Upper lobe of left lung (tissue), 6 donors: ENCODE data around the gene PREB. TPM values are rescaled to one million over a fixed set of nuclear protein-coding genes. Genes with fewer than 3 reads are reported as not detected.

Experiments
- ATAC-seq, 2 donors: fragments of 200-7000 bp; cut with Tn5 transposase; one replicate each; pipeline ENCODE4 v1.9.1; 2022; ENCODE audit warnings: mild to moderate bottlenecking in 2 of 2, moderate library complexity in 2 of 2; ENCODE audit not compliant: low FRiP score in 2 of 2
- DNase-seq, 2 donors: peaks; one replicate each; pipeline ENCODE4 v3.0.0-alpha.2; 2019 to 2020
- H3K27ac ChIP-seq, 4 donors: fragments of 200-600 bp; sonication (generic); one replicate each; pipeline ENCODE4 v1.5.1; 2016 to 2019
- H3K27me3 ChIP-seq, 4 donors: fragments of 200-600 bp; sonication (generic); one replicate each; pipeline ENCODE4 v1.5.1; 2017 to 2019
- H3K36me3 ChIP-seq, 4 donors: fragments of 200-600 bp; sonication (generic); one replicate each; pipeline ENCODE4 v1.5.1; 2016 to 2019
- H3K4me1 ChIP-seq, 4 donors: fragments of 200-600 bp; sonication (generic); one replicate each; pipeline ENCODE4 v1.5.1; 2018 to 2019
- H3K4me3 ChIP-seq, 4 donors: fragments of 200-600 bp; sonication (generic); one replicate each; pipeline ENCODE4 v1.5.1; 2017 to 2019; ENCODE audit warnings: mild to moderate bottlenecking in 2 of 4, moderate library complexity in 1 of 4
- H3K9me3 ChIP-seq, 4 donors: fragments of 200-600 bp; sonication (generic); one replicate each; pipeline ENCODE4 v1.5.1; 2018 to 2019
- EP300 ChIP-seq, 4 donors: sonication (generic); formaldehyde crosslinking; IDR thresholded peaks; one replicate each; pipeline ENCODE4 v1.5.1; 2017; ENCODE audit warnings: antibody characterized with exemption in 4 of 4, control low read depth in 2 of 4
- POLR2A ChIP-seq, 4 donors: fragments of 450-650 bp; IDR thresholded peaks; one replicate each; pipeline ENCODE4 v1.5.1; 2016 to 2017; ENCODE audit warnings: antibody characterized with exemption in 4 of 4, mild to moderate bottlenecking in 2 of 4
- POLR2AphosphoS5 ChIP-seq, 2 donors: sonication (generic); formaldehyde crosslinking; IDR thresholded peaks; one replicate each; pipeline ENCODE4 v1.5.1; 2017; ENCODE audit warnings: antibody characterized with exemption in 2 of 2
- WGBS, 2 donors: methylation state at CpG; one replicate each; pipeline ENCODE4 v1.1.5; 2017 to 2018; 5-methylcytosine and 5-hydroxymethylcytosine counted together
- total RNA-seq, 6 donors: library from RNA; depleted of rRNA in 4 of 6; stranded (reverse); fragments of >200 nt in 4 of 6; gene quantifications; one replicate each; pipeline versions ENCODE4 v1.1.0 to v1.2.1, GENCODE V29; 2016 to 2021
- TF ChIP-seq, protein P1 (sequence below), 6 experiments: fragments of 450-650 bp in 4 of 6; fragments of 200-600 bp in 2 of 6; sonication (generic) in 2 of 6; IDR thresholded peaks; one replicate each; pipeline ENCODE4 v1.5.1; 2016 to 2019; ENCODE audit warnings: antibody characterized with exemption in 6 of 6
- donor health status: DM: no; HTN: no; CAD: no; lungs with moderate emphysema.
- donor health status: DM: no; HTN: yes; CAD: no; lungs with severe emphysema.

Gene PREB
- total RNA-seq, 6 donors from 2014 or later = 45.7 to 102 (median 66.0) TPM

DNA sequence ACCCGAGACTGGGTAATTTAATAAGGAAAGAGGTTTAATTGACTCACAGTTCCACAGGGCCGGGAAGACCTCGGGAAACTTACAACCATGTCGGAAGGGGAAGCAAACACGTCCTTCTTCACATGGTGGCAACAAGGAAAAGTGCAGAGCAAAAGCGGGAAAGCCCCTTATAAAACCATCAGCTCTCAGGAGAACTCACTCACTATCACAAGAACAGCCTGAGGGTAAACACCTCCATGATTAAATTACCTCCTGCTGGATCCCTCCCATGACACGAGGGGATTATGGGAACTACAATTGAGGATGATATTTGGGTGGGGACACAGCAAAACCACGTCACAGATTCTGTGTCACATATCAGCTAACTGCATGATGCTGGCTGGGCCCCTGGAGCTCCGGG is 25.8 kb upstream of the PREB start:
- H3K36me3 ChIP-seq = no peaks in the 10 kb centered on the region
- H3K4me3 ChIP-seq = no peak overlapping the region
- DNase-seq (no peak), ATAC-seq (no peak)
- H3K27me3 ChIP-seq = no peaks in the 10 kb centered on the region
- WGBS, 2 donors = 78 to 83% methylated on average over 9 of the region's 9 CpGs
- TF ChIP-seq POLR2AphosphoS5 (IDR thresholded peaks at IDR 0.05) (no peak), EP300 (IDR thresholded peaks at IDR 0.05) (no peak), POLR2A (IDR thresholded peaks at IDR 0.05) (no peak)
- TF ChIP-seq, protein P1, sequence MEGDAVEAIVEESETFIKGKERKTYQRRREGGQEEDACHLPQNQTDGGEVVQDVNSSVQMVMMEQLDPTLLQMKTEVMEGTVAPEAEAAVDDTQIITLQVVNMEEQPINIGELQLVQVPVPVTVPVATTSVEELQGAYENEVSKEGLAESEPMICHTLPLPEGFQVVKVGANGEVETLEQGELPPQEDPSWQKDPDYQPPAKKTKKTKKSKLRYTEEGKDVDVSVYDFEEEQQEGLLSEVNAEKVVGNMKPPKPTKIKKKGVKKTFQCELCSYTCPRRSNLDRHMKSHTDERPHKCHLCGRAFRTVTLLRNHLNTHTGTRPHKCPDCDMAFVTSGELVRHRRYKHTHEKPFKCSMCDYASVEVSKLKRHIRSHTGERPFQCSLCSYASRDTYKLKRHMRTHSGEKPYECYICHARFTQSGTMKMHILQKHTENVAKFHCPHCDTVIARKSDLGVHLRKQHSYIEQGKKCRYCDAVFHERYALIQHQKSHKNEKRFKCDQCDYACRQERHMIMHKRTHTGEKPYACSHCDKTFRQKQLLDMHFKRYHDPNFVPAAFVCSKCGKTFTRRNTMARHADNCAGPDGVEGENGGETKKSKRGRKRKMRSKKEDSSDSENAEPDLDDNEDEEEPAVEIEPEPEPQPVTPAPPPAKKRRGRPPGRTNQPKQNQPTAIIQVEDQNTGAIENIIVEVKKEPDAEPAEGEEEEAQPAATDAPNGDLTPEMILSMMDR (IDR thresholded peaks at IDR 0.05) = no peak
- no peak overlapping the region for H3K27ac ChIP-seq
- no peaks in the 10 kb centered on the region for H3K9me3 ChIP-seq
- H3K4me1 ChIP-seq = no peaks in the 10 kb centered on the region

- 83% methylated on average over 6 of the region's 6 CpGs; no CpG with 5 or more reads in 1 of the 2 donors for WGBS, 2 donors
- no peaks in the 10 kb centered on the region for H3K4me1 ChIP-seq
- no peak overlapping the region for H3K4me3 ChIP-seq
- DNase-seq = no peak
- TF ChIP-seq POLR2AphosphoS5 (IDR thresholded peaks at IDR 0.05) (no peak), POLR2A (IDR thresholded peaks at IDR 0.05) (no peak), EP300 (IDR thresholded peaks at IDR 0.05) (no peak)
- TF ChIP-seq, protein P1 (IDR thresholded peaks at IDR 0.05) = no peak
- no peaks in the 10 kb centered on the region for H3K9me3 ChIP-seq
- no peak for ATAC-seq
- no peaks in the 10 kb centered on the region for H3K27me3 ChIP-seq
- H3K27ac ChIP-seq = no peak overlapping the region
- no peaks in the 10 kb centered on the region for H3K36me3 ChIP-seq
These were observed 24.8 kb upstream of the PREB start for GRCh38 chr2:27159271-27159670.

- H3K27ac ChIP-seq = no peak overlapping the region
These were observed 24.0 kb upstream of the PREB start for GRCh38 chr2:27158468-27158867.

GRCh38 chr2:27155069-27155520 is 20.7 kb upstream of the PREB start:
- Histone ChIP-seq H3K9me3 (no peaks in the 10 kb centered on the region), H3K27ac (no peak overlapping the region), H3K36me3 (no peaks in the 10 kb centered on the region), H3K4me1 (no peaks in the 10 kb centered on the region), H3K4me3 (no peak overlapping the region), H3K27me3 (no peaks in the 10 kb centered on the region)
- ATAC-seq (no peak), DNase-seq (no peak)
- 76 to 86% methylated on average over 8 to 9 of the region's 9 CpGs for WGBS, 2 donors
- TF ChIP-seq, protein P1 (IDR thresholded peaks at IDR 0.05) = no peak
- TF ChIP-seq EP300 (IDR thresholded peaks at IDR 0.05) (no peak), POLR2AphosphoS5 (IDR thresholded peaks at IDR 0.05) (no peak), POLR2A (IDR thresholded peaks at IDR 0.05) (no peak)

More at GRCh38 chr2:27158468-27158867, 24.0 kb upstream of the PREB start:
- 43 to 78% methylated on average over 1 to 6 of the region's 6 CpGs for WGBS, 2 donors
- Histone ChIP-seq H3K36me3 (no peaks in the 10 kb centered on the region), H3K9me3 (no peaks in the 10 kb centered on the region), H3K27me3 (no peaks in the 10 kb centered on the region), H3K4me3 (no peak overlapping the region), H3K4me1 (no peaks in the 10 kb centered on the region)
- ATAC-seq (no peak), DNase-seq (no peak)
- TF ChIP-seq, protein P1 (IDR thresholded peaks at IDR 0.05) = no peak
- TF ChIP-seq POLR2A (IDR thresholded peaks at IDR 0.05) = no peak
- no peak for TF ChIP-seq POLR2AphosphoS5 (IDR thresholded peaks at IDR 0.05)
- no peak for TF ChIP-seq EP300 (IDR thresholded peaks at IDR 0.05)

- no peaks in the 10 kb centered on the region for H3K4me1 ChIP-seq
- no peak overlapping the region for H3K4me3 ChIP-seq
- H3K27me3 ChIP-seq = no peaks in the 10 kb centered on the region
- H3K36me3 ChIP-seq = no peaks in the 10 kb centered on the region
- TF ChIP-seq POLR2AphosphoS5 (IDR thresholded peaks at IDR 0.05) = no peak
- TF ChIP-seq EP300 (IDR thresholded peaks at IDR 0.05) = no peak
- TF ChIP-seq POLR2A (IDR thresholded peaks at IDR 0.05) = no peak
- TF ChIP-seq, protein P1 (IDR thresholded peaks at IDR 0.05) = no peak
- H3K27ac ChIP-seq = no peak overlapping the region
- ATAC-seq (no peak), DNase-seq (no peak)
- 79 to 90% methylated on average over 6 of the region's 6 CpGs for WGBS, 2 donors
- H3K9me3 ChIP-seq = no peaks in the 10 kb centered on the region
These were observed 20.1 kb upstream of the PREB start for GRCh38 chr2:27154488-27154887.
